Measurements from ENCODE around the gene NHLRC4.

The NHLRC4 gene

DNA sequence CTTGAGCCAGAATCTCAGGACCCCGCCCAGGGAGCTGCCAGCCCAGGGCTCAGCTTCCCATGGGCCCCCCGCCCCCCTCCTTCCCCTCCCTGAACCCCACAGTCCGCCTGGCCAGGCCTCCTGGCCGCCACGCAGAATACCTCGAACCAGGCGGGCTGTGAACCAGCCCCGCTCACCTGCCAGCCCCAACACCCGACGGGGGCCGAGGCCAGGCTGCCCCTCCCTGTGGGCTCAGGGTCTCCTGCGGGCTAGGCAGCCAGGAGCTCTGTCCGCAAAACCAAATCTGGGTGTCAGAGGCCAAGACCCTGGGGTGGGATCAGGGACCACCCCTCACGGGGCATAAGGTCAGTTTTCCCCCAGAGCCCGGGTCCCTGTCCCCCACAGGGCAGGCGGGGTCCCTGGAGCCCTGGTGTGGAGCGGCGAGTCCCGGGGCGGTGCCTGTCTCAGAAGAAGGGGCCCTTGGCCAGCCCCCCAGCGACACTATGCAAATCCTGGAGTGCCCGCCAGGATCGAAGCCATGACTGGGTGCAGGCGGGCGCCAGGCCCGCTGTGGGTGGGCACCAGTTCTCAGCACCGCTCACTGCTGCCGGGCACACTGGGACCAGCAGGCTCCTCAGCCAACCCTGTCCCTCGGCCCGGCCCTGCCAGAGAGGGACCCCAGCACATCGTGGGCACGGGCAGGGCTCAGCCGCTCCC is 13.1 kb upstream of the NHLRC4 start:
- no peak for TF ChIP-seq GABPA (IDR thresholded peaks at IDR 0.05; ENCODE audit: low read depth)
- no peaks in the 10 kb centered on the region for H3K27me3 ChIP-seq (ENCODE audit: insufficient read depth, poor library complexity, severe bottlenecking)
- no peak for DNase-seq (ENCODE audit: low read depth in 1 of 2, low spot score in 1 of 2)
- H3K4me3 ChIP-seq (replicated peaks; ENCODE audit: insufficient read depth, low read length) = no peak overlapping the region
- H3K27ac ChIP-seq (replicated peaks) = no peak overlapping the region

DNA sequence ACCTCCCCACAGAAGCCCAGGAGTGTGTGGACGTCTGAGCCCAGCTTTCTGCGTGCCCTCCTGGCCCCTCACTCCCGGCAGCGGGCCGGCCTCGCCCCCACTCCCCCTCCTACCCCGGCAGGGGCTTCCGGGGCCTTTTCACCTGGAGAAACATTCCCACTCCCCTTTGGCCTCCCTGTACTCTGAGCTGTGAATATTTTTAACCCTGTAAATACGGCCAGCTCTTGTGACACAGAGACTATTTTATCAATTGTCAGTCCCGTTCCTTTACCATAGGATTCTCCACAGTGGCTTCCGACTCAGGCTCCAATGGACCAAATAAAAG is 12.5 kb upstream of the NHLRC4 start:
- no peak overlapping the region for H3K4me3 ChIP-seq (replicated peaks; ENCODE audit: insufficient read depth, low read length)
- no peak overlapping the region for H3K27ac ChIP-seq (replicated peaks)
- peaks cover 5% of the 10 kb centered on the region for H3K27me3 ChIP-seq (ENCODE audit: insufficient read depth, poor library complexity, severe bottlenecking)
- TF ChIP-seq POLR2AphosphoS5 (IDR thresholded peaks at IDR 0.05; ENCODE audit: low read depth) (no peak), SPI1 (IDR thresholded peaks at IDR 0.05; ENCODE audit: borderline replicate concordance, low read depth) (no peak), GABPA (IDR thresholded peaks at IDR 0.05; ENCODE audit: low read depth) (no peak)
- TF ChIP-seq, protein P1, sequence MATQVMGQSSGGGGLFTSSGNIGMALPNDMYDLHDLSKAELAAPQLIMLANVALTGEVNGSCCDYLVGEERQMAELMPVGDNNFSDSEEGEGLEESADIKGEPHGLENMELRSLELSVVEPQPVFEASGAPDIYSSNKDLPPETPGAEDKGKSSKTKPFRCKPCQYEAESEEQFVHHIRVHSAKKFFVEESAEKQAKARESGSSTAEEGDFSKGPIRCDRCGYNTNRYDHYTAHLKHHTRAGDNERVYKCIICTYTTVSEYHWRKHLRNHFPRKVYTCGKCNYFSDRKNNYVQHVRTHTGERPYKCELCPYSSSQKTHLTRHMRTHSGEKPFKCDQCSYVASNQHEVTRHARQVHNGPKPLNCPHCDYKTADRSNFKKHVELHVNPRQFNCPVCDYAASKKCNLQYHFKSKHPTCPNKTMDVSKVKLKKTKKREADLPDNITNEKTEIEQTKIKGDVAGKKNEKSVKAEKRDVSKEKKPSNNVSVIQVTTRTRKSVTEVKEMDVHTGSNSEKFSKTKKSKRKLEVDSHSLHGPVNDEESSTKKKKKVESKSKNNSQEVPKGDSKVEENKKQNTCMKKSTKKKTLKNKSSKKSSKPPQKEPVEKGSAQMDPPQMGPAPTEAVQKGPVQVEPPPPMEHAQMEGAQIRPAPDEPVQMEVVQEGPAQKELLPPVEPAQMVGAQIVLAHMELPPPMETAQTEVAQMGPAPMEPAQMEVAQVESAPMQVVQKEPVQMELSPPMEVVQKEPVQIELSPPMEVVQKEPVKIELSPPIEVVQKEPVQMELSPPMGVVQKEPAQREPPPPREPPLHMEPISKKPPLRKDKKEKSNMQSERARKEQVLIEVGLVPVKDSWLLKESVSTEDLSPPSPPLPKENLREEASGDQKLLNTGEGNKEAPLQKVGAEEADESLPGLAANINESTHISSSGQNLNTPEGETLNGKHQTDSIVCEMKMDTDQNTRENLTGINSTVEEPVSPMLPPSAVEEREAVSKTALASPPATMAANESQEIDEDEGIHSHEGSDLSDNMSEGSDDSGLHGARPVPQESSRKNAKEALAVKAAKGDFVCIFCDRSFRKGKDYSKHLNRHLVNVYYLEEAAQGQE (IDR thresholded peaks at IDR 0.05; ENCODE audit: insufficient replicate concordance, low read depth) = no peak
- TF ChIP-seq, protein P2, sequence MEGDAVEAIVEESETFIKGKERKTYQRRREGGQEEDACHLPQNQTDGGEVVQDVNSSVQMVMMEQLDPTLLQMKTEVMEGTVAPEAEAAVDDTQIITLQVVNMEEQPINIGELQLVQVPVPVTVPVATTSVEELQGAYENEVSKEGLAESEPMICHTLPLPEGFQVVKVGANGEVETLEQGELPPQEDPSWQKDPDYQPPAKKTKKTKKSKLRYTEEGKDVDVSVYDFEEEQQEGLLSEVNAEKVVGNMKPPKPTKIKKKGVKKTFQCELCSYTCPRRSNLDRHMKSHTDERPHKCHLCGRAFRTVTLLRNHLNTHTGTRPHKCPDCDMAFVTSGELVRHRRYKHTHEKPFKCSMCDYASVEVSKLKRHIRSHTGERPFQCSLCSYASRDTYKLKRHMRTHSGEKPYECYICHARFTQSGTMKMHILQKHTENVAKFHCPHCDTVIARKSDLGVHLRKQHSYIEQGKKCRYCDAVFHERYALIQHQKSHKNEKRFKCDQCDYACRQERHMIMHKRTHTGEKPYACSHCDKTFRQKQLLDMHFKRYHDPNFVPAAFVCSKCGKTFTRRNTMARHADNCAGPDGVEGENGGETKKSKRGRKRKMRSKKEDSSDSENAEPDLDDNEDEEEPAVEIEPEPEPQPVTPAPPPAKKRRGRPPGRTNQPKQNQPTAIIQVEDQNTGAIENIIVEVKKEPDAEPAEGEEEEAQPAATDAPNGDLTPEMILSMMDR (IDR thresholded peaks at IDR 0.05; ENCODE audit: insufficient read depth, low read length) = no peak
- DNase-seq (ENCODE audit: low read depth in 1 of 2, low spot score in 1 of 2) = no peak

DNA sequence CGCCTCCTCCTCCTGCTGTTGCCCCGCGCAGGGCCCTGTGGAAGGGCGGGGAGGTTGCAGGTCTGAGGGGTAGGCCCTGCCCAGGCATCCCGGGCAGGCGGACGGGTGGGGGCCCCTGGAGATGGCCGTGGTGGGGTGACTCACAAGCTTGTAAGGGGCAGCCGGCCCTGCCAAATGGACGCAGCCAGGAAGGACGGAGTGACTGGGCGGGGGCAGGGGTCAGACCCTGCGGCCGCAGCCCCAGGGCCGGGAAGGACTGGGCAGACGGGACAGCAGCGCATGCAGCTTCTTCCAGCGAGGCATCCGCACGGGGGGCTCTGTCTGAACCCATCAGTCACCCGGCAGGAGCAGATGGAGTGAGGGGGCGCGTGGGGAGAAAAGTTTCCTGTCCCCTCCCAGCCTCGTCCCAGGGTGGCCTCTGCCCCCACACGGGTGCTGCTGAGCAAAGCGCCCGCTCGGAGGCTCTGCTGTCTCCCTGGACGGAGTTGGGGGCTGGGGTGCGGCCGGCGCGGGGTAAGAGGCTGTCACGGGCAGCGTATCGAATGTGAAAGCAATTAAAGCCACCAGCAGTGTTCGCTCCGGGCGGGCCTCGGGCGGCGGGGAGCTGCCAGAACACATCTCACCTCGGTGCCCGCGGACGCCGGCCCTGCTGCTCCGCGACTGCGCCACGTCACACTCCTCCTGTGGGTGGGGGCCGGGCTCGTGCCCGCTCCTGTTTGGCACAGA is 12.0 kb upstream of the NHLRC4 start:
- Histone ChIP-seq H3K27me3 (ENCODE audit: insufficient read depth, poor library complexity, severe bottlenecking) (peaks cover 10% of the 10 kb centered on the region), H3K4me3 (replicated peaks; ENCODE audit: insufficient read depth, low read length) (no peak overlapping the region), H3K27ac (replicated peaks) (no peak overlapping the region)
- TF ChIP-seq, protein P1 (IDR thresholded peaks at IDR 0.05; ENCODE audit: insufficient replicate concordance, low read depth) = no peak
- TF ChIP-seq GABPA (IDR thresholded peaks at IDR 0.05; ENCODE audit: low read depth) (no peak), POLR2AphosphoS5 (IDR thresholded peaks at IDR 0.05; ENCODE audit: low read depth) (no peak), SPI1 (IDR thresholded peaks at IDR 0.05; ENCODE audit: borderline replicate concordance, low read depth) (no peak)
- TF ChIP-seq, protein P2 (IDR thresholded peaks at IDR 0.05; ENCODE audit: insufficient read depth, low read length) = no peak
- DNase-seq (ENCODE audit: low read depth in 1 of 2, low spot score in 1 of 2) = no peak

DNA sequence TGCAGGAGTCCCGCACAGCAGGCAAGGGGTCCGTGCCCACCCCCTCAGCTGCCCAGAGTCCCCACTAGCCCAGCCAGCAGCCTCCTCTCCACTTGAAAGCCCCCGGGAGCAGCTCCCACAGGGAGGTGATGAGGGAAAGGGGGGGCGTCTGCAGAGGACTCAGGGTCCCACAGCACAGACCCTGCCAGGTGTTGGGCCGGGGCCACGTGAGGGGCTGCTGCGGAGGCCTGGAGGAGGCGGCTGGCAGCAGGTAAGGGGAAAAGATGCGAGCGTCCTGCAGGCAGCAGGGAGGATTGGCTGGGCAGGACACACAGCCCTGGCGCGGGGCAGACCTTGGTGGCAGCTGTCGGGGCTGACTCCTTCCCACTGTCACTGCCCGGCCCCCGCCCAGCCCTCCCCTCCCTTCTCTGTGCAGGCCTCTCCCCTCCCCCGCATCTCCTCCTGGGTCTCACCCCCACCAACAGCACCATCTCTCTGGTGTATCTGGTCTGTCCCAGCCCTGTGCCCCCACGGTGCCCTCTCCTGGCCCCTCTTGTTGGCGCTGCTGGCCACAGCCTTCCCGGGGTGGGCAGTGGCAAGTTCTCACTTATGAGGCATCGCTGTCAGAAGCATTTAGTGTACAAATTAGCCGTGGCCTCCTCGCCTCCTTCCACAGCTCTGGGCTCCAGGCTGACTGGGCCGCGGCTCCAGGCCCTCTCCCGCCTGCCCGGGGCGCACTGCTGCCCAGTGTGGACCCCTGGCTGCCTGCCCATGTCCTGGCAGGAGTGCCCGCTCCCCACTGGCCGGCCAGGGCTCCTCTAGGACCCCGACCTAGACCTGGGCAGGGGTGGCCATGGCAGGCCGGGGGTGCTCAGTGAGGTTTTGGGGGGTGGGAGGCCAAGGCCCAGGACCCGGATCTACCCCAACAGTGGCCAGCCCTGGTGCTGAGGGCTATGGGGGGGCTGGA is 11.0 kb upstream of the NHLRC4 start:
- TF ChIP-seq GABPA (IDR thresholded peaks at IDR 0.05; ENCODE audit: low read depth) (no peak), POLR2AphosphoS5 (IDR thresholded peaks at IDR 0.05; ENCODE audit: low read depth) (no peak), SPI1 (IDR thresholded peaks at IDR 0.05; ENCODE audit: borderline replicate concordance, low read depth) (no peak)
- TF ChIP-seq, protein P1 (IDR thresholded peaks at IDR 0.05; ENCODE audit: insufficient replicate concordance, low read depth) = no peak
- TF ChIP-seq, protein P2 (IDR thresholded peaks at IDR 0.05; ENCODE audit: insufficient read depth, low read length) = no peak
- DNase-seq (ENCODE audit: low read depth in 1 of 2, low spot score in 1 of 2) = no peak
- peaks cover 11% of the 10 kb centered on the region for H3K27me3 ChIP-seq (ENCODE audit: insufficient read depth, poor library complexity, severe bottlenecking)
- no peak overlapping the region for H3K27ac ChIP-seq (replicated peaks)
- H3K4me3 ChIP-seq (replicated peaks; ENCODE audit: insufficient read depth, low read length) = no peak overlapping the region
